Raji (cell line): ENCODE results near the gene KAZN.

Experiments used
- POLR2A ChIP-seq: IDR thresholded peaks from 2 replicates; pipeline ENCODE4 v1.6.1; 2011; ENCODE audit warnings: low read depth, low read length, control low read depth; ENCODE audit not compliant: insufficient read depth

The KAZN gene

GRCh38 chr1:15029786-15030185 lies 431.3 kb downstream of the KAZN start:
- TF ChIP-seq POLR2A: no peak

DNA sequence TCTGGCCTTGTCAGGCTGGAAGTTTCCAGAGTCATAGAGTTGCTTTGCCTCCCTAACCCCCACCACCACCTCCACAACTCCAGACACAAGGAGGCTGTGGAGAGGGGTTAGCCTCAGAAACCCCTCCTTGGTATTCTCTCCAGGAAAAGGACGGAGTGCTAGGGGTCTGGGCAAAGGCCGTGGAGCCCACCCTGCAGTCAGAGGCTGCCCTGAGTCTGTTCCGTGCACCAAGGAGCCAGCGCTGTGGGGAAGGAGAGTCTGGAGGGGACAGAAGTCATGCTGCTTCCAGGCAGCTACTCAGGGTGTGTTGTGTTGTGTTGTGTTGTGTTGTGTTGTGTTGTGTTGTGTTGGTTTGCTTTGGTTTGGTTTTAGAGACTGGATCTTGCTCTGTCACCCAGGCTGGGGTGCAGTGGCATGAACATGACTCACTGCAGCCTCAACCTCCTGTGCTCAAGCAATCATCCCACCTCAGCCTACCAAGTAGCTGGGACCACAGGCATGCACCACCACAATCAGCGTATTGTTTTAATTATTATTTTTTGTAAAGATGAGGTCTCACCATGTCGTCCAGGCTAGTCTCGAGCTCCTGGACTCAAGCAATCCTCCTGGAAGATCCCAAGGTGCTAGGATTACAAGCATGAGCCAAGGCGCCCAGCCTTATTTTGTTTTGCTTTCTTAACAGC lies 432.9 kb downstream of the KAZN start:
- TF ChIP-seq POLR2A: no peak

- TF ChIP-seq POLR2A: no peak
Observed at GRCh38 chr1:15033264-15033663, 434.8 kb downstream of the KAZN start.

DNA sequence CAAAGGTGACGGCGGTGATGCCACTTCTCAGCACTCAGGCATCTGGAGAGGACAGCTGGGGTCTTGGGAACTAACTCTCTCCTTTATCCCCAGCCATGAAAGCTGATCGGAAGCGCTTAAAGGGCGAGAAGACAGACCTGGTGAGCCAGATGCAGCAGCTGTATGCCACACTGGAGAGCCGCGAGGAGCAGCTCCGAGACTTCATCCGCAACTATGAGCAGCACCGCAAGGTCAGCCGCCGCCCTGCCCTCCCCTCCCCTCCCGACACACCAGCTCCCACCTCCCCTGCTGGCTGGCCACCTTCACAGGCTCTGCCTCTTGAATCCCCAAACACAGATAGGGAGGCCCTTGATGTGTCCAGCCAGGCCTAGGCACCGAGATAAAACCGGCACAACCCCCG lies 436.2 kb downstream of the KAZN start:
- TF ChIP-seq POLR2A: no peak

DNA sequence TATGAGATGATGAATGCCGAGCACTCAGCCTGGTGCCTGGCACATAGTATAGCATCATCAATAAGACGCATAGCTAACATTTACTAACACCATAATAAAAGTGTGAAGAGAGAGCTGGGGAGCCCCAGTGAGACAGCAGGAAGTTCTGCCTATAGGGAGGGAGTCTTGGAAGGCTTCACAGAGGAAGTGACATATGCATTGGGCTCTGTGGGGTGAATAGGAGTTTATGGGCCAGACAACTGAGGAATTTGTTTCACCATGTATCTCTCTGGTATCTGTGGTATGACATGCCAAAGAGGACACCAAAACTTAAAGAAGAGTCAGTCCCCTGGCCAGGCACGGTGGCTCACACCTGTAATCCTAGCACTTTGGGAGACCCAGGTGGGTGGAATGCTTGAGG lies 436.8 kb downstream of the KAZN start:
- TF ChIP-seq POLR2A: no peak

GRCh38 chr1:15036101-15036500 lies 437.6 kb downstream of the KAZN start:
- no peak for TF ChIP-seq POLR2A

GRCh38 chr1:15038232-15039016 lies 439.9 kb downstream of the KAZN start:
- no peak for TF ChIP-seq POLR2A

DNA sequence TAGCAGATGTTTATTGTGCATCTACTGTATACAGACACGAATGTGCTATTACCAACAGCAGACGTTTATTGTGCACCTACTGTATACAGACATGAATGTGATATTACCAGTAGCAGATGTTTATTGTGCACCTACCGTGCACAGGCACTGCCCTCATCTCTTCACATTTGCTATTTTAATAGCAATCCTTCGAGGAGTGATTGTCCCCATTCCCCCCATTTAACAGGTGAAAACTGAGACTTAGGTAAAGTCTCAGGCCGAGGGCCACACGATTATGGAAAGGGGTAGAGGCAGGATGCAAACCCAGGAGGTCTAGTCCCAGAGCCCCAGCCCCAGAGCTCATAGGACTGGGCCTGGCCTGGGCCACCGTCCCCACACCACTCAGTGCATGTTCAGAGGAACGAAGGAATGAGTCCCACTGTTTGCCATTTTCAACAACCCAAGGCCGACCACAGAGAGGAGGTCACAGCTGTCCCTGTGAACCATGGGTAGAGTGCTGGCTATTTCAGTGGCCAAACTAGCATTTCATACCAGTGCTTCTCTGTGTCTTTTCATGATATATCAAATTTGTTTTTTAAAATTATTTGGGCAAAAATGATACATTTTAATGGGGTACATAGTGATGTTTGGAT lies 440.6 kb downstream of the KAZN start:
- TF ChIP-seq POLR2A: no peak

DNA sequence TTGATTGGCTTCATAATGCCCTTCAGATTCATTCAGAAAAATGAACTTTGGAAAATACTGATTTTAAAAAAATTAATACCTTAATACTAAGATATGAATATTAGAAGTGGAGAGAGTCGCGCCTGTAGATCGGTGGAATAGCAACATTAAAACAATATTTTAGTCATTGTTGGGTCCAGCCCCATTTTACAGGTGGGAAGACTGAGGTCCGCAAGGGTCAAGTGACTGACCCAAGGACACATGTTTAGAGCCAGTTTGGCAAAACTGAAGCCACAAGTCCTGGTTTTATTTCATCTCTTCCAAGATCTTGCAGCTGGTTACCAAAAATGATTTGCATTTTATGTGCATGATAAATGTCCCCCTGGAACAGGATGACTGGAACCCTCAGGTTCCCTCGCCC lies 441.4 kb downstream of the KAZN start:
- no peak for TF ChIP-seq POLR2A

DNA sequence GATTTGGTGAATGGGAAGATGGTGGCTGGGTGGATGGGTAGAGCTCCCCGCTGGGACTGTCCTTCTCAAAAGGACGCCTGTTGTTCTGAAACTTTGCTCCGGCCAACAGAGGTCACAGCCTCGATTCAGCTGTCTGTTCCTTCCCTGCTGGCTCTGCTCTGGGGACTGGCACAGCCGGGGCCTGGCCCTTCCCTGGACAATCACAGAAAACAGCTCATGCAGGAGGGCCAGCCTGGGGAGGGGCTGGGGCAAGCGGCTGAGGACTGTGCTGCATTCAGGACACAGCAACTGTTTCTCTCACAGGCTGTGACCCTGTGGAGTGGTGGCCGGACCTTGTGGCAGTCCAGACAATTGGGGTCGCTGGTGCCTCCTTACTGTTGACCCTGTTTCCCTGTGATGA lies 444.4 kb downstream of the KAZN start:
- TF ChIP-seq POLR2A: no peak

GRCh38 chr1:15043934-15044333 lies 445.4 kb downstream of the KAZN start:
- TF ChIP-seq POLR2A: no peak

- no peak for TF ChIP-seq POLR2A
Observed at GRCh38 chr1:15045123-15045522, 446.6 kb downstream of the KAZN start.

GRCh38 chr1:15046487-15047165 lies 448.1 kb downstream of the KAZN start:
- no peak for TF ChIP-seq POLR2A

- TF ChIP-seq POLR2A: no peak
Observed at GRCh38 chr1:15047237-15047636, 448.8 kb downstream of the KAZN start.

DNA sequence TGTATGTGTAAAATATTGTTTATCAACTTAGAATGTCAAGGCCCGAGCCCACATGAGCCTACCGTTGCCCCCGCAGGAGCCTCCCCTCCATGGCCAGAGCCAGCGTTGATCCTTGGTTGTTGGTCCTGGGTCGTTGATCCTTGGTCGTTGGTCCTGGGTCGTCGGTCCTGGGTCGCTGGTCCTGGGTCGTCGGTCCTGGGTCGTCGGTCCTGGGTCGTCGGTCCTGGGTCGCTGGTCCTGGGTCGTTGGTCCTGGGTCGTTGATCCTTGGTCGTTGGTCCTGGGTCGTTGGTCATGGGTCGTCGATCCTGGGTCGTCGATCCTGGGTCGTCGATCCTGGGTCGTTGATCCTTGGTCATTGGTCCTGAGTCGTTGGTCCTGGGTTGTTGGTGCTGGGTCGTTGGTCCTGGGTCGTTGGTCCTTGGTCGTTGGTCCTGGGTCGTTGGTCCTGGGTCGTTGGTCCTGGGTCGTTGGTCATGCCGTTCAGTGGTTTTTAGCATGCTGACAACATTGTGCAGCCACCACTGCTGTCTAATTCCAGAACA lies 450.0 kb downstream of the KAZN start:
- TF ChIP-seq POLR2A: no peak
